Measurements from ENCODE around the gene TTC28.

GRCh38 chr22:28034145-28034759, 645.4 kb downstream of the TTC28 start:
- TF ChIP-seq MAX (IDR thresholded peaks at IDR 0.05; ENCODE audit: insufficient read depth, insufficient read length): no peak
- no peak for TF ChIP-seq CTCF (IDR thresholded peaks at IDR 0.05; ENCODE audit: extremely low read depth in 1 of 2, insufficient read depth in 1 of 2, low read depth in 1 of 2, low read length in 2 of 2)
- no peak for TF ChIP-seq POLR2A (IDR thresholded peaks at IDR 0.05; ENCODE audit: low read depth, low read length)
- no peak for TF ChIP-seq JUN (IDR thresholded peaks at IDR 0.05; ENCODE audit: borderline replicate concordance, insufficient read depth, insufficient read length, low read depth)
- no peak for TF ChIP-seq MYC (IDR thresholded peaks at IDR 0.05; ENCODE audit: low read depth, low read length)
- no peak for TF ChIP-seq POLR2AphosphoS5 (IDR thresholded peaks at IDR 0.05; ENCODE audit: insufficient read depth, low read depth, low read length)

All from endothelial cell of umbilical vein (primary cell).